Gastroesophageal sphincter (tissue), 4 donors: ENCODE measurements around the gene VPS37C. TPM values are rescaled to one million over a fixed set of nuclear protein-coding genes. Genes with fewer than 3 reads are reported as not detected.
A peak's percentile ranks its signal among the peaks of the same experiment; 100 is the strongest.

Experiments
- ATAC-seq: fragments of 150-250 bp; one replicate; pipeline ENCODE4 v1.9.1; 2016; ENCODE audit warnings: mild to moderate bottlenecking, moderate library complexity
- H3K27ac ChIP-seq, 4 donors: fragments of 200-600 bp; sonication (generic) in 3 of 4; 1 replicate in 3 of 4; 2 replicates in 1 of 4; pipeline ENCODE4 v1.5.1; 2016 to 2019
- H3K27me3 ChIP-seq: fragments of 200-600 bp; sonication (generic); one replicate; pipeline ENCODE4 v1.5.1; 2019
- H3K36me3 ChIP-seq, 2 donors: fragments of 200-600 bp; sonication (generic); one replicate each; pipeline ENCODE4 v1.5.1; 2019; ENCODE audit warnings: control low read depth in 1 of 2
- H3K4me1 ChIP-seq, 3 donors: fragments of 200-600 bp; sonication (generic); 1 replicate in 2 of 3; 2 replicates in 1 of 3; pipeline ENCODE4 v1.5.1; 2016 to 2019; ENCODE audit warnings: control low read depth in 2 of 3
- H3K4me3 ChIP-seq, 2 donors: fragments of 200-600 bp; sonication (generic); one replicate each; pipeline ENCODE4 v1.5.1; 2019; ENCODE audit warnings: mild to moderate bottlenecking in 1 of 2, moderate library complexity in 1 of 2
- H3K9me3 ChIP-seq, 3 donors: fragments of 200-600 bp; sonication (generic); one replicate each; pipeline ENCODE4 v1.5.1; 2017 to 2019; ENCODE audit warnings: control low read depth in 2 of 3
- CTCF ChIP-seq, 4 experiments: fragments of 200-600 bp in 2 of 4; fragments of 450-650 bp in 2 of 4; sonication (generic) in 1 of 4; IDR thresholded peaks; one replicate each; pipeline ENCODE4 v1.5.1; 2017 to 2019; ENCODE audit warnings: antibody characterized with exemption in 4 of 4, mild to moderate bottlenecking in 2 of 4, moderate library complexity in 2 of 4
- EP300 ChIP-seq: sonication (generic); formaldehyde crosslinking; IDR thresholded peaks from one replicate; pipeline ENCODE4 v1.6.1; 2017; ENCODE audit warnings: antibody characterized with exemption, mild to moderate bottlenecking
- POLR2A ChIP-seq, 2 donors: fragments of 450-650 bp; IDR thresholded peaks; one replicate each; pipeline ENCODE4 v1.6.1; 2017; ENCODE audit warnings: antibody characterized with exemption in 2 of 2, mild to moderate bottlenecking in 2 of 2, moderate library complexity in 1 of 2
- POLR2AphosphoS5 ChIP-seq: sonication (generic); formaldehyde crosslinking; IDR thresholded peaks from one replicate; pipeline ENCODE4 v1.6.1; 2017; ENCODE audit warnings: antibody characterized with exemption
- WGBS, 2 donors: methylation state at CpG; one replicate each; pipeline ENCODE4 v1.1.5; 2018; ENCODE audit warnings: low coverage in 1 of 2; 5-methylcytosine and 5-hydroxymethylcytosine counted together
- total RNA-seq, 4 donors: library from RNA; depleted of rRNA; stranded (reverse); fragments of >200 nt; gene quantifications; one replicate each; pipeline ENCODE4 v1.1.0, GENCODE V29; 2016

VPS37C gene
- total RNA-seq, 4 donors from 2014 or later = 19.1 to 41.9 (median 25.5) TPM

DNA sequence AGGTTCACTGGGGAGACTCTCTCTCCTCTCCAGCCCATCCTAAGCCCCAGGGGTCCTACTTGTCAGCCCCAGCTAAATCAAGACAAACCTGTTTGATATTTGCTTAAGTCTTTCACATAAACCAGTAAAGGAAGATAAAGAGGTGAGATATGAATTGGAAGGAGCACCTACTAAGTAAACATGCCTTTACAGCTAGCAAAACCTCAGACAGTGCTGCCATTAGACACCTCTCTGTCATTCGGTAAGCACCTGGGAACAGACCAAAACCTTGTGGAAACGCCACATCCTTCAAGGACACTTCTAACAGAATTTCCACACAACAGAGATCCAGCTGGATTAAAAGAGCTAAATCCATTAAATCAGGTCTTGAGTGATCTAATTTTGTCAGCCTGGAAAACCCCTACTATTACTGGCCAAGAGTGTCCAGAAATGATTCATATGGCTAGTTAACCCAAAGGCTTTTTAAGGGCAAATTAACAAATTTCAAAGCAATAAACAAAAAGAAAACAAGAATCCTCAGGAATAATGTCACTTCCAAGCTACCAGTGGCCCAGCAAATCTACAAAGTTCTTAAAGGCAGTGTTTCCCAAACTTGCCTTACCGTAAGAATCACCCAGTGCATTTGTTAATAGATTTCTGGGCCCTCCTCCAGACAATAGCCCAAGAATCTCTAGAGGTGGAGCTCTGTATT, 2.4 kb downstream of the VPS37C start:
- H3K4me3 ChIP-seq = no peak overlapping the region
- 2 to 6% methylated on average over 3 of the region's 3 CpGs for WGBS, 2 donors
- no peaks in the 10 kb centered on the region for H3K27me3 ChIP-seq
- peak overlapping the region; percentile 67 to 99 (median 90) for H3K27ac ChIP-seq
- H3K36me3 ChIP-seq = peaks cover 0 to 4% of the 10 kb centered on the region in 2 donors
- TF ChIP-seq POLR2A (IDR thresholded peaks at IDR 0.05) (no peak), POLR2AphosphoS5 (peak; percentile 30)
- H3K9me3 ChIP-seq = peaks cover 0 to 12% (median 0%) of the 10 kb centered on the region in 3 donors
- ATAC-seq = no peak
- H3K4me1 ChIP-seq = peaks cover 5 to 47% (median 8%) of the 10 kb centered on the region in 3 donors

DNA sequence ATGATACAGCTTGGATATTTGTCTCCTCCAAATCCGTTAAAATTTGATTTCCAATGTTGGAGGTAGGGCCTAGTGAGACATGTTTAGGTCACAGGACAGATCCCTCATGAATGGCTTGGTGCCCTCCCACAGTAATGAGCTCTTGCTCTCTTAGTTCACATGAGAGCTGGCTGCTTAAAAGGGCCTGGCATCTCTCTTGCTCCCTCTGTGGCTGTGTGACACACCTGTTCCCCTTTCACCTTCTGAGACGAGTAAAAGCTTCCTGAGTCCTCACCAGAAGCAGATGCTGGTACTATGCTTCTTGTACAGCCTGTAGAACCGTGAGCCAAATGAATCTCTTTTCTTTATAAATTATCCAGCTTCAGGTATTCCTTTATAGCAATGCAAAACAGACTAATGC, 3.5 kb downstream of the VPS37C start:
- Histone ChIP-seq H3K4me3 (no peak overlapping the region), H3K4me1 (peaks cover 8 to 58% (median 17%) of the 10 kb centered on the region in 3 donors), H3K9me3 (peaks cover 0 to 12% (median 0%) of the 10 kb centered on the region in 3 donors), H3K27me3 (no peaks in the 10 kb centered on the region), H3K36me3 (peaks cover 0 to 4% of the 10 kb centered on the region in 2 donors), H3K27ac (peak overlapping the region in 3 of 4 donors; percentile 83 to 99 (median 98))
- ATAC-seq = no peak
- 80% methylated on average over 3 of the region's 3 CpGs; no CpG with 5 or more reads in 1 of the 2 donors for WGBS, 2 donors
- TF ChIP-seq CTCF (IDR thresholded peaks at IDR 0.05) (no peak), POLR2A (IDR thresholded peaks at IDR 0.05) (no peak), POLR2AphosphoS5 (no peak), EP300 (no peak)

DNA sequence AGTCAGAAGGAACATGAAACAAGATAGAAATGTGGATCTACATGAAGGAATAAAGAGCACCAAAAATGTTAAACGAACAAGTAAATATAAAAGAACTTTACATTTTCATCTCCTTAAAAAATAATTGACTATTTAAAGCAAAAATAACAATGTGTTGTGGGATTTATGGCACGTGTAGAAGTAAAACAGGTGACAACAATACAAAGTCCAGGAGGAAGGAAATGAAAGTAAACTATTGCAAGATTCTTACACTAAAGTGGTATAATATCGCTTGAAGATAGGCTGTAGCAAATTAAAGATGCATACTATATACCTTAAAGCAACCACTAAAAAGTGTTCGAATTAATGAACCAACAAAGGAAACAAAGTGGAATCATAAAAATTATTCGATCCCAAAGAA, 5.5 kb downstream of the VPS37C start:
- TF ChIP-seq POLR2A (IDR thresholded peaks at IDR 0.05) (no peak), EP300 (no peak), POLR2AphosphoS5 (no peak), CTCF (IDR thresholded peaks at IDR 0.05) (no peak)
- peak overlapping the region in 1 of 4 donors; percentile 2 for H3K27ac ChIP-seq
- peaks cover 0 to 12% (median 0%) of the 10 kb centered on the region in 3 donors for H3K9me3 ChIP-seq
- 94 to 98% methylated on average over 5 of the region's 5 CpGs for WGBS, 2 donors
- no peak for ATAC-seq
- H3K36me3 ChIP-seq = peaks cover 0 to 4% of the 10 kb centered on the region in 2 donors
- H3K4me1 ChIP-seq = peaks cover 10 to 68% (median 29%) of the 10 kb centered on the region in 3 donors
- no peaks in the 10 kb centered on the region for H3K27me3 ChIP-seq
- H3K4me3 ChIP-seq = no peak overlapping the region

- 75 to 100% methylated on average over 1 of the region's 1 CpG for WGBS, 2 donors
- no peaks in the 10 kb centered on the region for H3K27me3 ChIP-seq
- no peak overlapping the region for H3K4me3 ChIP-seq
- TF ChIP-seq POLR2A (IDR thresholded peaks at IDR 0.05) = no peak
- TF ChIP-seq POLR2AphosphoS5 = no peak
- TF ChIP-seq EP300 = no peak
- TF ChIP-seq CTCF (IDR thresholded peaks at IDR 0.05) = no peak
- no peak overlapping the region for H3K27ac ChIP-seq
- H3K36me3 ChIP-seq = peaks cover 0 to 4% of the 10 kb centered on the region in 2 donors
- peaks cover 0 to 12% (median 0%) of the 10 kb centered on the region in 3 donors for H3K9me3 ChIP-seq
- H3K4me1 ChIP-seq = peaks cover 10 to 68% (median 32%) of the 10 kb centered on the region in 3 donors
- ATAC-seq = no peak
Observed at GRCh38 chr11:61155312-61155711, 5.9 kb downstream of the VPS37C start.

DNA sequence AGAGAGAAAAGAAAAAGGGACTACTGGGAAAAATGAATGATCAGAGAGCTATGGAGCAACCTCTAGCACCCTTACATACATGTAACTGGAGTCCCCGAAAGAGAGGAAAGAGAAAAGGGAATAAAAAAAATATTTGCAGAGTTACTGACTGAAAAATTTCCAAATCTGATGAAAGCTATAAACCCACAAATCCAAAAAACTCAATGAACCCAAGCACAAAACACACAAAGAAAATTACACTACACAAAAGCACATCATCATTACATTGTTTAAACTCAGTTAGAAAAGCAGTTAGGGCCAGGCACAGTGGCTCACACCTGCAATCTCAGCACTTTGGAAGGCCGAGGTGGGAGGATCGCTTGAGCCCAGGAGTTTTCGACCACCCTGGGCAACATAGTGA, 6.7 kb downstream of the VPS37C start:
- Histone ChIP-seq H3K27me3 (no peaks in the 10 kb centered on the region), H3K27ac (peak overlapping the region in 2 of 4 donors; percentile 85 to 90), H3K9me3 (peaks cover 0 to 12% (median 0%) of the 10 kb centered on the region in 3 donors), H3K4me3 (no peak overlapping the region), H3K4me1 (peaks cover 14 to 68% (median 36%) of the 10 kb centered on the region in 3 donors), H3K36me3 (peaks cover 0 to 4% of the 10 kb centered on the region in 2 donors)
- WGBS, 2 donors = 96% methylated on average over 4 of the region's 4 CpGs
- ATAC-seq = no peak
- TF ChIP-seq EP300 (no peak), POLR2A (IDR thresholded peaks at IDR 0.05) (no peak), CTCF (IDR thresholded peaks at IDR 0.05) (no peak), POLR2AphosphoS5 (no peak)
